Measurements from ENCODE around the gene RGS10. TPM values are rescaled to one million over a fixed set of nuclear protein-coding genes. Genes with fewer than 3 reads are reported as not detected.

Gene RGS10
- total and polyA plus RNA-seq, 9 of the 15 experiments (the other 6 are each of a cell fraction or from before 2014, with no cell fraction given) = 31.9 to 123 (median 62.1) TPM

- TF ChIP-seq HMGN3 (IDR thresholded peaks at IDR 0.05; ENCODE audit: borderline replicate concordance, extremely low read depth, insufficient read length, low read depth, low read length) = no peak
- TF ChIP-seq, protein P1, sequence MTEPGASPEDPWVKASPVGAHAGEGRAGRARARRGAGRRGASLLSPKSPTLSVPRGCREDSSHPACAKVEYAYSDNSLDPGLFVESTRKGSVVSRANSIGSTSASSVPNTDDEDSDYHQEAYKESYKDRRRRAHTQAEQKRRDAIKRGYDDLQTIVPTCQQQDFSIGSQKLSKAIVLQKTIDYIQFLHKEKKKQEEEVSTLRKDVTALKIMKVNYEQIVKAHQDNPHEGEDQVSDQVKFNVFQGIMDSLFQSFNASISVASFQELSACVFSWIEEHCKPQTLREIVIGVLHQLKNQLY (CRISPR knock-in tag; conservative IDR thresholded peaks at IDR 0.05) = no peak
Measured at GRCh38 chr10:119537953-119538630, 4.4 kb downstream of the RGS10 start (continued).

DNA sequence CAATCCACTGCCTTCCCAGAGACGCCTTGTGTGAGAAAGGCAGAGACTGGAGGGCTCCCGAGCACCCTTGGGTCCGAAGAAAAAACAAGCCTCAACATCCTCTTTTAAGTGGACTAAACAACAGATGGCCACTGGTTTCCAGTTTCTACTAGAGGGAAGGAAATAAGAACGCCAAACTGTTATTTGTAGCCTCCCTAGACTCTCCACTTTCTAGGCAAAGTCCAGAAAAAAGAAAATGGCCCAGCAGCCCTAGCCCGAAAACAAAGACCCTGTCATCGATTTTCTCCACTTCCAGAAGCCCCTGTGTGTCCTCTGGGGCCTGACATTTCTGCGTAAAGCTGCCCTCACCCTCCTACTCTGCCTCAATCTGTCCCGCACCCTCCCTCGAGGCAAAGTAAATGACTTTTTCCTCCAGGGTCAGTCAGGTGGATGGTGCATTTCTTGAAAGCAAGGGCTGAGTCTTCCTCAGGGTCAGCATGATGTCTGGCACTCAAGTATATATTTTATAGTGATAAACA, 6.0 kb downstream of the RGS10 start:
- ATAC-seq (no peak), FAIRE-seq (no peak), DNase-seq (ENCODE audit: extremely low read depth in 1 of 4, low spot score in 3 of 4) (no peak)
- 78% methylated on average over 6 of the region's 9 CpGs for WGBS (ENCODE audit: insufficient coverage, low coverage, missing lambda C conversion rate)
- Histone ChIP-seq H3K4me3 (no peak overlapping the region), H3K79me2 (ENCODE audit: control insufficient read depth, insufficient read depth, low read length) (peaks cover 88% of the 10 kb centered on the region), H3K27ac (ENCODE audit: extremely low read depth, low read depth, low read length) (no peak overlapping the region), H3K27me3 (ENCODE audit: control insufficient read depth in 2 of 2, insufficient read depth in 2 of 2, low read length in 2 of 2) (no peaks in the 10 kb centered on the region), H3K36me3 (ENCODE audit: control insufficient read depth, insufficient read depth, low read length) (peaks cover 22% of the 10 kb centered on the region; the same call in 1 of the 3 replicates), H3K4me1 (replicated peaks in 1 of 2; ENCODE audit: control insufficient read depth in 2 of 2, insufficient read depth in 2 of 2, low read length in 2 of 2) (peaks cover 22 to 40% of the 10 kb centered on the region in 2 experiments), H3K9me3 (replicated peaks; ENCODE audit: control insufficient read depth, insufficient read depth, low read depth, low read length) (no peaks in the 10 kb centered on the region), H3K9ac (ENCODE audit: insufficient read depth in 1 of 2, low read depth in 2 of 2, low read length in 2 of 2) (peak overlapping the region in 1 of 2 experiments; percentile 76; a peak in 2 of 4 replicates), H2AFZ (ENCODE audit: low read depth, low read length) (no peak overlapping the region), H4K20me1 (replicated peaks; ENCODE audit: control insufficient read depth, insufficient read depth, low read length) (0 out of 2 replicates have a peak, but pooled peaks cover 5% of the 10 kb centered on the region), H3K4me2 (ENCODE audit: insufficient read depth, low read length) (no peak overlapping the region), H3K9me1 (ENCODE audit: control insufficient read depth, insufficient read depth, low read length) (peaks cover 2% of the 10 kb centered on the region)
- ChIA-PET POLR2A (no interaction called here), CTCF (ENCODE audit: low intra/inter-chr PET ratio) (no interaction called here)
- intact Hi-C loops (cut with micrococcal nuclease) = no loop called here
- in situ Hi-C loops (cut with MboI) = no loop called here
- BruUV-seq (replicated peaks) = no TSS peak
- TF ChIP-seq, protein P1 (CRISPR knock-in tag; conservative IDR thresholded peaks at IDR 0.05) = no peak
- TF ChIP-seq HDAC6 (IDR thresholded peaks at IDR 0.05; ENCODE audit: low read depth, low read length) (no peak), SIRT6 (IDR thresholded peaks at IDR 0.05; ENCODE audit: low read depth, low read length) (no peak), RHOXF2B (CRISPR knock-in tag; conservative IDR thresholded peaks at IDR 0.05) (no peak), MTA2 (IDR thresholded peaks at IDR 0.05; ENCODE audit: low read depth) (no peak), CBX5 (IDR thresholded peaks at IDR 0.05; ENCODE audit: borderline replicate concordance, low read depth) (no peak), MCM2 (IDR thresholded peaks at IDR 0.05; ENCODE audit: low read depth) (no peak), PHF21A (IDR thresholded peaks at IDR 0.05; ENCODE audit: borderline replicate concordance, low read depth) (no peak), HDAC2 (IDR thresholded peaks at IDR 0.05) (no peak), MAFK (IDR thresholded peaks at IDR 0.05; ENCODE audit: low read length) (no peak)
- TF ChIP-seq, protein P2, sequence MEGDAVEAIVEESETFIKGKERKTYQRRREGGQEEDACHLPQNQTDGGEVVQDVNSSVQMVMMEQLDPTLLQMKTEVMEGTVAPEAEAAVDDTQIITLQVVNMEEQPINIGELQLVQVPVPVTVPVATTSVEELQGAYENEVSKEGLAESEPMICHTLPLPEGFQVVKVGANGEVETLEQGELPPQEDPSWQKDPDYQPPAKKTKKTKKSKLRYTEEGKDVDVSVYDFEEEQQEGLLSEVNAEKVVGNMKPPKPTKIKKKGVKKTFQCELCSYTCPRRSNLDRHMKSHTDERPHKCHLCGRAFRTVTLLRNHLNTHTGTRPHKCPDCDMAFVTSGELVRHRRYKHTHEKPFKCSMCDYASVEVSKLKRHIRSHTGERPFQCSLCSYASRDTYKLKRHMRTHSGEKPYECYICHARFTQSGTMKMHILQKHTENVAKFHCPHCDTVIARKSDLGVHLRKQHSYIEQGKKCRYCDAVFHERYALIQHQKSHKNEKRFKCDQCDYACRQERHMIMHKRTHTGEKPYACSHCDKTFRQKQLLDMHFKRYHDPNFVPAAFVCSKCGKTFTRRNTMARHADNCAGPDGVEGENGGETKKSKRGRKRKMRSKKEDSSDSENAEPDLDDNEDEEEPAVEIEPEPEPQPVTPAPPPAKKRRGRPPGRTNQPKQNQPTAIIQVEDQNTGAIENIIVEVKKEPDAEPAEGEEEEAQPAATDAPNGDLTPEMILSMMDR (IDR thresholded peaks at IDR 0.05 in 2 of 3, conservative IDR thresholded peaks at IDR 0.05 in 1 of 3; ENCODE audit: insufficient read depth in 2 of 3, low read depth in 1 of 3, low read length in 3 of 3) = no peak
- TF ChIP-seq, protein P3, sequence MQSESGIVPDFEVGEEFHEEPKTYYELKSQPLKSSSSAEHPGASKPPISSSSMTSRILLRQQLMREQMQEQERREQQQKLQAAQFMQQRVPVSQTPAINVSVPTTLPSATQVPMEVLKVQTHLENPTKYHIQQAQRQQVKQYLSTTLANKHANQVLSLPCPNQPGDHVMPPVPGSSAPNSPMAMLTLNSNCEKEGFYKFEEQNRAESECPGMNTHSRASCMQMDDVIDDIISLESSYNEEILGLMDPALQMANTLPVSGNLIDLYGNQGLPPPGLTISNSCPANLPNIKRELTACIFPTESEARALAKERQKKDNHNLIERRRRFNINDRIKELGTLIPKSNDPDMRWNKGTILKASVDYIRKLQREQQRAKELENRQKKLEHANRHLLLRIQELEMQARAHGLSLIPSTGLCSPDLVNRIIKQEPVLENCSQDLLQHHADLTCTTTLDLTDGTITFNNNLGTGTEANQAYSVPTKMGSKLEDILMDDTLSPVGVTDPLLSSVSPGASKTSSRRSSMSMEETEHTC (IDR thresholded peaks at IDR 0.05) = no peak
- TF ChIP-seq, protein P4, sequence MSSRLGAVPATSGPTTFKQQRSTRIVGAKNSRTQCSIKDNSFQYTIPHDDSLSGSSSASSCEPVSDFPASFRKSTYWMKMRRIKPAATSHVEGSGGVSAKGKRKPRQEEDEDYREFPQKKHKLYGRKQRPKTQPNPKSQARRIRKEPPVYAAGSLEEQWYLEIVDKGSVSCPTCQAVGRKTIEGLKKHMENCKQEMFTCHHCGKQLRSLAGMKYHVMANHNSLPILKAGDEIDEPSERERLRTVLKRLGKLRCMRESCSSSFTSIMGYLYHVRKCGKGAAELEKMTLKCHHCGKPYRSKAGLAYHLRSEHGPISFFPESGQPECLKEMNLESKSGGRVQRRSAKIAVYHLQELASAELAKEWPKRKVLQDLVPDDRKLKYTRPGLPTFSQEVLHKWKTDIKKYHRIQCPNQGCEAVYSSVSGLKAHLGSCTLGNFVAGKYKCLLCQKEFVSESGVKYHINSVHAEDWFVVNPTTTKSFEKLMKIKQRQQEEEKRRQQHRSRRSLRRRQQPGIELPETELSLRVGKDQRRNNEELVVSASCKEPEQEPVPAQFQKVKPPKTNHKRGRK (tag; IDR thresholded peaks at IDR 0.05) = no peak
